K562 (cell line): ENCODE results near the gene GPR85. TPM values are rescaled to one million over a fixed set of nuclear protein-coding genes. Genes with fewer than 3 reads are reported as not detected.
A peak's percentile ranks its signal among the peaks of the same experiment; 100 is the strongest.

Experiments used
- ILF3 ChIP-seq: fragments of 450-650 bp; IDR thresholded peaks from 2 replicates; pipeline ENCODE4 v1.6.1; 2018; ENCODE audit warnings: antibody characterized with exemption, mild to moderate bottlenecking, moderate library complexity, borderline replicate concordance
- IRF1 ChIP-seq: sonication (generic); formaldehyde crosslinking; IDR thresholded peaks from 2 replicates; pipeline ENCODE4 v1.8.0; 2022; ENCODE audit warnings: missing genetic modification reagents, mild to moderate bottlenecking, borderline replicate concordance
- L3MBTL2 ChIP-seq: fragments of 450-650 bp; IDR thresholded peaks from 2 replicates; pipeline ENCODE4 v1.6.1; 2016; ENCODE audit warnings: mild to moderate bottlenecking, moderate library complexity
- PCBP2 ChIP-seq: fragments of 200-400 bp; formaldehyde crosslinking; IDR thresholded peaks from 2 replicates; pipeline ENCODE4 v1.6.1; 2018; ENCODE audit warnings: low read length, low read depth, mild to moderate bottlenecking, moderate library complexity; ENCODE audit not compliant: poor library complexity, severe bottlenecking
- POLR2G ChIP-seq: fragments of 200-400 bp; formaldehyde crosslinking; IDR thresholded peaks from 2 replicates; pipeline ENCODE4 v1.6.1; 2017; ENCODE audit warnings: low read depth, mild to moderate bottlenecking, antibody characterized with exemption, low read length, moderate library complexity
- RFX1 ChIP-seq: fragments of 450-650 bp; IDR thresholded peaks from 2 replicates; pipeline ENCODE4 v1.6.1; 2016; ENCODE audit warnings: mild to moderate bottlenecking, moderate library complexity
- TRIM25 ChIP-seq: fragments of 450-650 bp; IDR thresholded peaks from 2 replicates; pipeline ENCODE4 v1.7.0; 2016; ENCODE audit warnings: borderline replicate concordance
- TRIM28 ChIP-seq: fragments of 450-650 bp; IDR thresholded peaks from 2 replicates; pipeline ENCODE4 v1.6.1; 2017
- WHSC1 ChIP-seq: IDR thresholded peaks from one replicate; pipeline ENCODE4 v1.6.1; 2012; ENCODE audit warnings: low read length, control low read depth, inconsistent platforms
- ZBTB33 ChIP-seq: sonication (generic); formaldehyde crosslinking; IDR thresholded peaks from 2 replicates; pipeline ENCODE4 v1.8.1; 2023; ENCODE audit warnings: mild to moderate bottlenecking, missing genetic modification reagents
- ZNF197 ChIP-seq: fragments of 200-800 bp; sonication (Bioruptor generic); IDR thresholded peaks from 2 replicates; pipeline ENCODE4 v1.6.1; 2016; ENCODE audit warnings: low read depth, missing genetic modification characterization, missing compliant biosample characterization
- ZNF644 ChIP-seq: fragments of 200-800 bp; sonication (Bioruptor generic); IDR thresholded peaks from 2 replicates; pipeline ENCODE4 v1.6.1; 2016; ENCODE audit warnings: low read depth, missing genetic modification characterization, missing compliant biosample characterization
- ZNF785 ChIP-seq: fragments of 250-450 bp; sonication (Bioruptor Pico); IDR thresholded peaks from 2 replicates; pipeline ENCODE4 v1.4.0; 2020; ENCODE audit warnings: mild to moderate bottlenecking
- polyA plus RNA-seq, 8 experiments: library from polyadenylated mRNA; depleted of rRNA in 4 of 8; stranded (reverse) in 5 of 8; unstranded in 3 of 8; fragments of >200 nt; fragmentation: Nextera tagmentation in 2 of 8; fragmentation: Illumina TruSeq in 1 of 8; extraction: Ambion mirVana in 2 of 8; extraction: Trizol in 1 of 8; gene quantifications; 2 replicates each; pipeline versions ENCODE4 v1.2.1 to v1.2.3, GENCODE V29; 2011 to 2014; ENCODE audit warnings: inconsistent platforms in 1 of 8, missing spikeins in 1 of 8
- total RNA-seq, 7 experiments: library from RNA; depleted of rRNA in 6 of 7; stranded (reverse); fragments of >200 nt in 6 of 7; fragmentation: Illumina TruSeq in 2 of 7; extraction: Trizol in 2 of 7; gene quantifications; 2 replicates each; pipeline versions ENCODE4 v1.2.1 to v1.2.3, GENCODE V29; 2011 to 2021; ENCODE audit warnings: low replicate concordance in 1 of 7
- TF ChIP-seq, protein P1 (sequence below): fragments of 450-650 bp; IDR thresholded peaks from 2 replicates; pipeline ENCODE4 v1.7.1; 2018; ENCODE audit warnings: mild to moderate bottlenecking, low read depth; ENCODE audit not compliant: partially characterized antibody
- TF ChIP-seq, protein P2 (sequence below): fragments of 200-800 bp; sonication (Bioruptor generic); IDR thresholded peaks from 2 replicates; pipeline ENCODE4 v1.6.1; 2017; ENCODE audit warnings: missing genetic modification characterization, missing compliant biosample characterization

Gene GPR85
- total and polyA plus RNA-seq, 9 of the 15 experiments (the other 6 are each of a cell fraction or from before 2014, with no cell fraction given) = 2.9 to 18.2 (median 4.0) TPM

DNA sequence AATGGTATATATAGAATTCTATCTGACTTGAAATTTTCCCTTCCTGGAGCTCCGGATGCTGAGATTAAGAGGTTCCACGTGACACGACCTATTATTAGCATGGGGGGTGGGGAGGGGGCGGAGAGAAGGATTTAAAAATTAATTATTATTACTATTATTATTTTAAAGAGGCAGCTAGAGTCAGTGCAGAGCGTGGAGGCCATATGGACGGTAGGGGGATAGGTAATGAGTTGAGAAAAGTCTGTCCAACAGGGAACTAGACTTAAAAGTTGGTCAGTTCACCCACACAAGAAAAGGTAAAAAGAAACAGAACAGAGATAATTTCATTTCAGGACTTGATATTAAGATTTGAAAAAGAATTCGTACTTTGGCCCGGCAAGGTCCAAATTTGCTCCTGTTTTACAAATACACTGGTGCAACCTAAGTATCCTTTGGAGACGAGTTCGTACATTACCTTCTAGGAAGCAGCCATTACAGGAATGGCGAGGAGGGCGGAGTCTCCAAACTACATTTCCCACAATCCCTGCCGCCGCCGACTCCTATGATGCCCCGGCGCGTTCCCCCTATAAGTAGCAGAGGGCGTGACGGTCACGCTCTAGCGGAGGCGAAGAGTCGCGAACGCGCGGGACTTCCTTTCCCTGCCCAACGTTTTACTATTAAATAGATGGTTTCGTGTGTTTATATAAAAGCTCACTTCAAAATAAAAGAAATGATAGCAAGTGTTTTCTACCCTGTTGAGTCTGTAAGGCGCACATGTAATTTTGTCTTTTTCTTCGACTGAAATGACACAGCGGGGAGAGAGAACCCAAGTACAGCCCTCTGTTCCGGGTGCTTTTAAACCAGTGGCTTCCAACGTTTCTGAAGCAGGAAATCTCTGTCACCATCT is 31.7 kb upstream of the GPR85 start, which contains the start of gene SMIM30 (continued):
- TF ChIP-seq, protein P1, sequence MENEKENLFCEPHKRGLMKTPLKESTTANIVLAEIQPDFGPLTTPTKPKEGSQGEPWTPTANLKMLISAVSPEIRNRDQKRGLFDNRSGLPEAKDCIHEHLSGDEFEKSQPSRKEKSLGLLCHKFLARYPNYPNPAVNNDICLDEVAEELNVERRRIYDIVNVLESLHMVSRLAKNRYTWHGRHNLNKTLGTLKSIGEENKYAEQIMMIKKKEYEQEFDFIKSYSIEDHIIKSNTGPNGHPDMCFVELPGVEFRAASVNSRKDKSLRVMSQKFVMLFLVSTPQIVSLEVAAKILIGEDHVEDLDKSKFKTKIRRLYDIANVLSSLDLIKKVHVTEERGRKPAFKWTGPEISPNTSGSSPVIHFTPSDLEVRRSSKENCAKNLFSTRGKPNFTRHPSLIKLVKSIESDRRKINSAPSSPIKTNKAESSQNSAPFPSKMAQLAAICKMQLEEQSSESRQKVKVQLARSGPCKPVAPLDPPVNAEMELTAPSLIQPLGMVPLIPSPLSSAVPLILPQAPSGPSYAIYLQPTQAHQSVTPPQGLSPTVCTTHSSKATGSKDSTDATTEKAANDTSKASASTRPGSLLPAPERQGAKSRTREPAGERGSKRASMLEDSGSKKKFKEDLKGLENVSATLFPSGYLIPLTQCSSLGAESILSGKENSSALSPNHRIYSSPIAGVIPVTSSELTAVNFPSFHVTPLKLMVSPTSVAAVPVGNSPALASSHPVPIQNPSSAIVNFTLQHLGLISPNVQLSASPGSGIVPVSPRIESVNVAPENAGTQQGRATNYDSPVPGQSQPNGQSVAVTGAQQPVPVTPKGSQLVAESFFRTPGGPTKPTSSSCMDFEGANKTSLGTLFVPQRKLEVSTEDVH = peak; percentile 65
- TF ChIP-seq TRIM25 (no peak), ILF3 (0 out of 2 replicates have a peak, but pooled peaks have one; percentile 66), ZNF785 (CRISPR knock-in tag) (no peak), TRIM28 (peak; percentile 74), PCBP2 (no peak), ZBTB33 (CRISPR knock-in tag) (peak; percentile 41; the same call in 1 of the 2 replicates), ZNF644 (peak; percentile 94), L3MBTL2 (peak; percentile 90), WHSC1 (no peak), ZNF197 (peak; percentile 90), RFX1 (no peak), POLR2G (peak; percentile 87), IRF1 (CRISPR knock-in tag) (no peak)
- TF ChIP-seq, protein P2, sequence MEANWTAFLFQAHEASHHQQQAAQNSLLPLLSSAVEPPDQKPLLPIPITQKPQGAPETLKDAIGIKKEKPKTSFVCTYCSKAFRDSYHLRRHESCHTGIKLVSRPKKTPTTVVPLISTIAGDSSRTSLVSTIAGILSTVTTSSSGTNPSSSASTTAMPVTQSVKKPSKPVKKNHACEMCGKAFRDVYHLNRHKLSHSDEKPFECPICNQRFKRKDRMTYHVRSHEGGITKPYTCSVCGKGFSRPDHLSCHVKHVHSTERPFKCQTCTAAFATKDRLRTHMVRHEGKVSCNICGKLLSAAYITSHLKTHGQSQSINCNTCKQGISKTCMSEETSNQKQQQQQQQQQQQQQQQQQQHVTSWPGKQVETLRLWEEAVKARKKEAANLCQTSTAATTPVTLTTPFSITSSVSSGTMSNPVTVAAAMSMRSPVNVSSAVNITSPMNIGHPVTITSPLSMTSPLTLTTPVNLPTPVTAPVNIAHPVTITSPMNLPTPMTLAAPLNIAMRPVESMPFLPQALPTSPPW = peak; percentile 63
